HG03571 (cell line): Measurements from ENCODE around the gene ITM2C.
A peak's percentile ranks its signal among the peaks of the same experiment; 100 is the strongest.

Experiments used
- ATAC-seq: cut with Tn5 transposase; IDR thresholded peaks from one replicate; pipeline ENCODE4 v1.9.1; 2021; ENCODE audit not compliant: unreplicated experiment

Gene ITM2C

GRCh38 chr2:230864605-230865306 lies at the start of gene ITM2C:
ITM2C (plus strand) TSS chr2:230864942; CDS start chr2:230865026, 84 bp downstream.
- peak; percentile 64 for ATAC-seq

- no peak for ATAC-seq
Observed at GRCh38 chr2:230815088-230815487, 49.7 kb upstream of the ITM2C start.

GRCh38 chr2:230816735-230817134 lies 48.0 kb upstream of the ITM2C start:
- no peak for ATAC-seq

GRCh38 chr2:230819433-230819832 lies 45.3 kb upstream of the ITM2C start:
- no peak for ATAC-seq

- no peak for ATAC-seq
Observed at GRCh38 chr2:230821261-230821990, 43.3 kb upstream of the ITM2C start.

- ATAC-seq, result no peak
Observed at GRCh38 chr2:230821991-230822520, 42.7 kb upstream of the ITM2C start.

GRCh38 chr2:230823264-230823964 lies 41.3 kb upstream of the ITM2C start:
- no peak for ATAC-seq

- no peak for ATAC-seq
Observed at GRCh38 chr2:230824406-230824978, 40.2 kb upstream of the ITM2C start.

GRCh38 chr2:230825354-230825753 lies 39.4 kb upstream of the ITM2C start:
- ATAC-seq, result no peak

GRCh38 chr2:230827774-230828271 lies 36.9 kb upstream of the ITM2C start:
- no peak for ATAC-seq

GRCh38 chr2:230828272-230828961 lies 36.3 kb upstream of the ITM2C start:
- no peak for ATAC-seq

GRCh38 chr2:230829293-230829692 lies 35.4 kb upstream of the ITM2C start:
- no peak for ATAC-seq

GRCh38 chr2:230829959-230830358 lies 34.8 kb upstream of the ITM2C start:
- no peak for ATAC-seq

GRCh38 chr2:230830428-230830827 lies 34.3 kb upstream of the ITM2C start:
- no peak for ATAC-seq

- ATAC-seq, result no peak
Observed at GRCh38 chr2:230840301-230840700, 24.4 kb upstream of the ITM2C start.

GRCh38 chr2:230842473-230842872 lies 22.3 kb upstream of the ITM2C start:
- no peak for ATAC-seq

- no peak for ATAC-seq
Observed at GRCh38 chr2:230843132-230843531, 21.6 kb upstream of the ITM2C start.

GRCh38 chr2:230846360-230846759 lies 18.4 kb upstream of the ITM2C start:
- ATAC-seq, result no peak

- peak; percentile 89 for ATAC-seq
Observed at GRCh38 chr2:230847883-230848388, 16.8 kb upstream of the ITM2C start.

GRCh38 chr2:230849633-230850357 lies 14.9 kb upstream of the ITM2C start:
- ATAC-seq, result no peak
